Naive thymus-derived CD8-positive, alpha-beta T cell (primary cell): ENCODE results near the gene QSOX2. TPM values are rescaled to one million over a fixed set of nuclear protein-coding genes. Genes with fewer than 3 reads are reported as not detected.

Experiments used
- ATAC-seq, 2 donors: fragments of 150-1000 bp; cut with Tn5 transposase in 1 of 2; sonication (Bioruptor Pico), chemical (Tn5 transposase) in 1 of 2; 1 replicate in 1 of 2; 2 replicates in 1 of 2; pipeline ENCODE4 v1.10.0; 2021; ENCODE audit warnings: mild to moderate bottlenecking in 2 of 2, moderate library complexity in 2 of 2
- POLR2A ChIA-PET: fragments of 350-600 bp; sonication (Branson Sonifier 250); formaldehyde crosslinking; loops from one replicate; lab custom pipeline; 2021; ENCODE audit warnings: antibody characterized with exemption; lab: Charles Lee
- DNase-seq, 10 donors: peaks; one replicate each; pipeline versions ENCODE4 v3.0.0 to v3.0.0-alpha.2; 2020 to 2022
- H3K27ac Mint-ChIP-seq, 10 donors: one replicate each; pipeline ENCODE4 v1.8.0; 2020 to 2022; ENCODE audit warnings: mild to moderate bottlenecking in 10 of 10, mixed read lengths in 10 of 10, moderate library complexity in 4 of 10, inconsistent platforms in 1 of 10
- H3K27me3 Mint-ChIP-seq, 5 donors: one replicate each; pipeline ENCODE4 v1.8.0; 2021 to 2022; ENCODE audit warnings: mixed read lengths in 5 of 5
- H3K36me3 Mint-ChIP-seq, 3 donors: one replicate each; pipeline ENCODE4 v1.8.0; 2020 to 2022; ENCODE audit warnings: mixed read lengths in 3 of 3, mild to moderate bottlenecking in 2 of 3, inconsistent platforms in 1 of 3
- H3K4me1 Mint-ChIP-seq, 4 donors: one replicate each; pipeline ENCODE4 v1.8.0; 2021 to 2022; ENCODE audit warnings: mixed read lengths in 4 of 4
- H3K4me3 Mint-ChIP-seq, 10 donors: one replicate each; pipeline ENCODE4 v1.8.0; 2020 to 2022; ENCODE audit warnings: mild to moderate bottlenecking in 10 of 10, mixed read lengths in 10 of 10, moderate library complexity in 6 of 10, inconsistent platforms in 1 of 10
- H3K9me3 Mint-ChIP-seq, 9 donors: one replicate each; pipeline ENCODE4 v1.8.0; 2020 to 2022; ENCODE audit warnings: mixed read lengths in 9 of 9, mild to moderate bottlenecking in 3 of 9, inconsistent platforms in 1 of 9, moderate library complexity in 1 of 9
- polyA plus RNA-seq, 3 donors: library from polyadenylated mRNA; unstranded; fragments of 300-500 nt; fragmentation: Illumina TruSeq; gene quantifications; one replicate each; pipeline ENCODE4 v1.2.3, GENCODE V29; 2021
- total RNA-seq, 8 experiments: library from RNA in 2 of 8; stranded (reverse) in 2 of 8; gene quantifications; one replicate each; pipeline ENCODE4 v1.2.3 and lab custom pipeline; 2021 to 2026

Gene QSOX2
- total and polyA plus RNA-seq, 5 experiments from 2014 or later, result 0.50 to 15.9 (median 0.86) TPM

DNA sequence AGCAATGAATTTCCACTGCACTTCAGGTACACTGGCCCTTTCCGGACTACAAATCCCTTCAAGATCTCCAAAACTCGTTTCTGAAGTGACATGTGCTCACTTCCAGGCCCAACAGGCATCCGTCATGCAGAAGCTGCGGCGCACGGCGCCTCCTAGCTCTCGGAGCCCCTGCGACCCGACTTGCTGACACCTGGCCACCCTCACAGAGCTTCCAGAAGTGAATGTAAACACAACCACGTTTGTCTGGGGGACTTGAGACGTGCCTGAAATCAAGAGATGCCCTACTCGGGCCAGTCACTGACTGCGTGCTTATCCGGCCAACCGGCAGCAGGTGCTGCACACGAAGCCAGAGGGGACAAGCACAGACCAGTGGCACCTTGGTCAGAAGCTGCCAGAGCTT lies 35.8 kb downstream of the QSOX2 start:
- Mint-ChIP-seq H3K4me1 (peaks cover 0 to 2% (median under 1%) of the 10 kb centered on the region in 4 donors), H3K36me3 (peaks cover 2 to 66% (median 29%) of the 10 kb centered on the region in 3 donors), H3K9me3 (no peaks in the 10 kb centered on the region), H3K27me3 (peaks cover 0 to 7% (median 3%) of the 10 kb centered on the region in 5 donors), H3K27ac (no peak overlapping the region), H3K4me3 (no peak overlapping the region)
- POLR2A ChIA-PET, result no interaction called here
- ATAC-seq (no peak), DNase-seq (no peak)

DNA sequence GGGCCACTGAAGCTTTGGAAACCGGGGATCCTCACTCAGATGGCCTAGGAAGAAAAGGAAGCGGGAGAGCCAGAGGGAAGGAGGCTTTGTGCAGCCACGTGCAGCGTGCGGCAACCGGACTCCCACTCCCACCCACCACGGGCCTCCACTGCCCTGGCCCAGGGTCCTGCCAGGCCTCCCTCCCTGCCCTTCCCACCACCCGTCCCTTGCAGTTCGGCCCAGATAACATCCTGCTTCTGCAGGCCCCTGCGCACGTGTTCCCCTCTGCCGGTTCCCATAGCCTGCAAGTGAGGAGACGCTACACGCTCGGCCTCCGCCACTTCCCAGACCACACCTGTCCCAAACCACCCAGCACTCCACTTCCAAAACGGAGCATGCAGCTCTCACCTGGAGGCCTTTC lies 36.4 kb downstream of the QSOX2 start:
- peaks cover 0 to 62% (median 24%) of the 10 kb centered on the region in 3 donors for H3K36me3 Mint-ChIP-seq
- no peak for ATAC-seq

DNA sequence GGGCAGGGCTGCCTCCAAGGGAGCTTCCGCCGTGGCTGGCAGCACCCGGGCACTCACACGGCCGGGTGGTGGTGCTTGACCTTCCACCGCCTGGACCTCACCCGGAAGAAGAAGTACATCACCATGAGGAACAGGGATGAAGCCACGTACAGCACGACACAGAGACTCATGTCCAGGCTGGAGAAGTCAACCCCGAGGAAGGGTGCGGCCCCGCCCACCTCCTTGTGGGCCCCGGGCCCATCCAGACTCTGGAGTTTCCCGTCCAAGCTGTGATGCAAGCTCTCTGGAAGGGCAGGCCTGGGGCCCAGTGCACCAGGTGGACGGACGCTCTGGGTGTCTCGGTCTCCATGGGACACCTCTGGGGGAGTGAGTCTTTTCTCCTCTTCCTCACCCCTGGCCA lies 36.9 kb downstream of the QSOX2 start:
- Mint-ChIP-seq H3K27me3 (peaks cover 0 to 17% (median 6%) of the 10 kb centered on the region in 5 donors), H3K36me3 (peaks cover 0 to 58% (median 18%) of the 10 kb centered on the region in 3 donors), H3K27ac (no peak overlapping the region), H3K4me3 (no peak overlapping the region), H3K9me3 (no peaks in the 10 kb centered on the region), H3K4me1 (peaks cover 0 to 2% (median under 1%) of the 10 kb centered on the region in 4 donors)
- POLR2A ChIA-PET, result no interaction called here
- DNase-seq (no peak), ATAC-seq (no peak)

More for the DNA sequence above, 36.4 kb downstream of the QSOX2 start:
- Mint-ChIP-seq H3K27me3 (peaks cover 0 to 12% (median 3%) of the 10 kb centered on the region in 5 donors), H3K4me1 (peaks cover 0 to 2% (median under 1%) of the 10 kb centered on the region in 4 donors), H3K27ac (no peak overlapping the region), H3K4me3 (no peak overlapping the region), H3K9me3 (no peaks in the 10 kb centered on the region)
- no peak for DNase-seq
- POLR2A ChIA-PET, result no interaction called here

DNA sequence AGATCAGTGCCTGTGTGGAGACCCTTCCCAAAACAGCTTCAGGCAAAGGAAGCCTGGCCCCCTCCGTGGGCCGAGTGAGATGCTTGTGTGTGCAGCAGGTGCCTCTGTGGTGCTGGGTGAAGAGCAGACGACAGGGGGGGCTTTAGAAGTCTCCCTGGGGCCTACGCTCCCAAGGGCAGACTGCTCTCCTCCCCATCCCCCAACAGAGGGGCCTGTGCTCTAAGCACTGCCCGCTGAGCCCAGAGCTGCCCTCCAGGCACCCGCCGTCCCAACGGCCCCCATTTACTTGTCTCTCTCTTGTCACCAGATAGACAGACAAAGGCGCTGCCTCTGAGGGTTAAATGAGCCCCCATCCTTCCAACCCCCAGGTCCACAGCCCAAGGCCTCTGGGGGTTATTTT lies 38.0 kb downstream of the QSOX2 start:
- ATAC-seq (no peak), DNase-seq (no peak)
- Mint-ChIP-seq H3K9me3 (no peaks in the 10 kb centered on the region), H3K4me1 (peaks cover 0 to 2% (median under 1%) of the 10 kb centered on the region in 4 donors), H3K27me3 (peaks cover 3 to 24% (median 7%) of the 10 kb centered on the region in 5 donors), H3K4me3 (no peak overlapping the region), H3K27ac (no peak overlapping the region), H3K36me3 (peaks cover 0 to 48% (median 17%) of the 10 kb centered on the region in 3 donors)
- POLR2A ChIA-PET, result no interaction called here

DNA sequence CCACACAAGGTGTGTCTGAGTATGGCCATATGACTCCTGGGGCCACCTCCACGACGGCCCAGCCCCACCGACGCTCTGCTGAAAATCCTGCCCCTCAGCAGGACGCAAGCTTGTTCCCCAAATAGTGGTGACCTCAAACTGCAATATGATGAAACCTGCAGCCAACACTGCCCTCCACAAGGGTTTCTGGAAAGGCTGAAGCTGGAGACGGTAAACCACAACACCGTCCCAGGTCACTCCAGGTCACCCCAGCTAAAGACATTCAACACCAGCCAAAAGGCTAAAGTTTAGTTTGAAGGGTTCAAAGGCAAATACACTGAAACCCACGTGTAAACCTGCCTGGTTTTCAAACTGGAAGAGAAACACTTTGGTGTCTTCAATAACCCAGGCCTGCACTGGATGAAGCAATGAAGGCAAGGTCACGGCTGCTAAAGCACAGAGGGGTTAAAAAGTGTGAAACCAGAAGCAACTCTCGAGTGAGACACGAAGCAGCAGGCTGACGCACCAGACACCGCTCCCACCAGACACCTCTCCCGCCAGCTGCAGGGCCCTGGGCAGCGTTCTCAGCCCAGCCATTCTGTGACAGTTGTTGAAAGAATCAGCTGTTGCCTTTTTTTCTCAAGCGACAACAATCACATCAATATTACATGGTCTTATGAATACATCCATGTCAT lies 38.9 kb downstream of the QSOX2 start:
- ATAC-seq (no peak), DNase-seq (no peak)
- H3K4me3 Mint-ChIP-seq, result peak overlapping the region in 1 of 10 donors; percentile 46
- H3K36me3 Mint-ChIP-seq, result peaks cover 0 to 39% (median 17%) of the 10 kb centered on the region in 3 donors
- POLR2A ChIA-PET, result no interaction called here
- peaks cover 3 to 30% (median 7%) of the 10 kb centered on the region in 5 donors for H3K27me3 Mint-ChIP-seq
- peaks cover 0 to 2% (median under 1%) of the 10 kb centered on the region in 4 donors for H3K4me1 Mint-ChIP-seq
- no peak overlapping the region for H3K27ac Mint-ChIP-seq
- no peaks in the 10 kb centered on the region for H3K9me3 Mint-ChIP-seq

DNA sequence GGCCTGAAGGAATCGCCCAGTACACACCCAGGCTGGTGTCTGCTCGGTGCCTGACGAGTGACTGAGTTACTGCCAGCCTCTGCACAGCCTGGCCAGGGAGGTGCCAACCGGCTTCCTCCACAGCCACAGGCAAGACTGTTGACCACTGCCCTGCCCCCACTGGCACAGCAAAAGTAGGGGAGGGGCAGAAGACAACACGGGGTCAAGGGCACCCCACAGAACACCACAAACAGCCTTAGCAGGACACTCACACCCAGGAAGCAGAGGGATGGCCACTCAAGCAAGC lies 40.0 kb downstream of the QSOX2 start:
- H3K36me3 Mint-ChIP-seq, result peaks cover 0 to 32% (median 17%) of the 10 kb centered on the region in 3 donors
- ATAC-seq, result no peak

DNA sequence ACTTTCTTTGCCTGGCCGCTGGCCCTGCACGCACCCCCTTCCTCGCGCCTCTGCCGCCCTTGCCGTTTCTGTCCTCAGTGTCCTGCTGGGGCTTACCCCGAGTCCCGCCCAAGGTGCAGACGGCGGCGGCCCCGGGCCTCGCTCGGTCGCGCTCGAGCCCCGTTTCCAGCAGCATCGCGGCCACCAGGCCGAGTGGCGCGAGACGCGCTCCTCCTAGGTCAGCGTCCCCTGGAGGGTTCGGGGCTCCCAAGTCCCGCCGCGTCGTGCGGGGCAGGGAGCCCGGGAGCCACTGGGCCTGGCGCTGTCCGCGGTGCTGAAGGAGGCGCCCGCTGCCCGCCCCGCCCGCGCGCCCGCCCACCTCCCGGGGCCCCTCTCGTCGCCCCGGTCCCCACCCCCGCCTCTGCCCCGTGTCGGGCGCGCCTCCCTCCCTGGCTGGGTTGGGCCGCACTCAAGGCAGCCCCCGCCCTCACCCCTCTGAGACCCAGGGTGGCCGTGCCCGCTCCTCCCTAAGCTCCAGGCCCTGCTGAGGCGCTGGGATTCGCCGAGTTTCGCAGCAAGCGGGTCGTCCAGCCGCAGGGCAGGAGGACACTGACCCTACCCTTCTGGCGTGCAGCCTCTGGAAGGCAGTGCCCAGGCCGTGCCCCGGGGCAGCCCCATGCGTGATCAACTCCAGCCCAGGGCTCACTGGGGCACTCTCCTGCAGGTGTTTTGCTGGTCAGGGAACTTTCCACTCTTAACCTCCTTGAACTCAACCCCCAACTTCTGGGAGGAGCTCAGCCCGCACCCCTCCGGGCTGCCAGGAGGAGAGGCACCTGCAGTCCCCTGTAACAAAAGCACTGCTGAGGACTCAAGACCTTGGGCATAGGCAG lies 40.5 kb downstream of the QSOX2 start, which contains the start of gene LHX3:
Gene LHX3, minus strand, starts transcription at position 291 of the 869 bp plus-strand sequence. Its CDS starts 116 bp downstream, at position 175.
- no peak within 1 kb of the TSS for H3K4me3 Mint-ChIP-seq
- ATAC-seq (peak; percentile 47 to 75), DNase-seq (peak in 7 of 10 donors; percentile 16 to 59 (median 29))
- peaks cover 0 to 30% (median 14%) of the 10 kb centered on the region in 3 donors for H3K36me3 Mint-ChIP-seq
- H3K27me3 Mint-ChIP-seq, result peaks cover 3 to 42% (median 13%) of the 10 kb centered on the region in 5 donors
- POLR2A ChIA-PET, result no interaction called here
- no peaks in the 10 kb centered on the region for H3K9me3 Mint-ChIP-seq
- peaks cover 0 to 2% (median under 1%) of the 10 kb centered on the region in 4 donors for H3K4me1 Mint-ChIP-seq
- peak within 1 kb of the TSS in 1 of 10 donors; percentile 44 for H3K27ac Mint-ChIP-seq

More for the DNA sequence above, 40.0 kb downstream of the QSOX2 start:
- no peak overlapping the region for H3K4me3 Mint-ChIP-seq
- POLR2A ChIA-PET, result no interaction called here
- DNase-seq, result no peak
- no peak overlapping the region for H3K27ac Mint-ChIP-seq
- H3K4me1 Mint-ChIP-seq, result peaks cover 0 to 2% (median under 1%) of the 10 kb centered on the region in 4 donors
- H3K9me3 Mint-ChIP-seq, result no peaks in the 10 kb centered on the region
- peaks cover 3 to 37% (median 13%) of the 10 kb centered on the region in 5 donors for H3K27me3 Mint-ChIP-seq

DNA sequence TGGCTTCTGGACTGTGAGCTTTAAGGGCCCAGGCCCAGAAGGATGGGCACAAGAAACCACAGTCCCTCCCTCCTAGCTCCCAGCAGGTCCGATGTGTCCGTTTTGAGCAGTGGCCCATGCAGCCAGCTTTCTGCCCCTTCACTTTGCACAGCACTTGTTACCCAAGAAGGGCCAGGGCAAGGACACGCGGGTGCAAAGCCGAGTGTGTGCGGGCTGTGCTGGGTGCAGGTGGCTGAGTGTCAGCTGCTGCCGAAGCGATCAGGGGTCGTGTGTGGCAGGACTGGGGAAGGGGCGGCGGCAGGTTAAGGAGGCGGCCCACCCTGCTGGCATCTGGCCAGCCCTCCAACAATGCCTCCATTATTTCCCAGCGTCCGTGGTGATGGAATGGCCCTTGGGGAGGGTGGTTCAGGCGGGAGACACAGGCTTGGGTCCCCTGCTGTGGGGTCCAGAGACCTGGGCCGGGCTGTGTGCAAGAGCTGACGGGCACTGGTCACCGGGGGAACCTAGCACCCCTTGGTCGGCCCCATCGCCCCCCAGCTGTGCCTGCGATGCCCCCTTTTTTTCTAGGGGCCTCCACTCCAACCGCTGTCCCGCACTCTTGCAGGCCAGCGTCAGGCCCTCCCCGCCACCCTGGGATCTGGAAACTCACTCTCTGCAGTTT lies 41.3 kb downstream of the QSOX2 start:
- POLR2A ChIA-PET, result no interaction called here
- Mint-ChIP-seq H3K27me3 (peaks cover 3 to 47% (median 13%) of the 10 kb centered on the region in 5 donors), H3K4me3 (no peak overlapping the region), H3K27ac (peak overlapping the region in 1 of 10 donors; percentile 44), H3K36me3 (peaks cover 0 to 23% (median 13%) of the 10 kb centered on the region in 3 donors), H3K4me1 (peaks cover 0 to 2% (median under 1%) of the 10 kb centered on the region in 4 donors), H3K9me3 (no peaks in the 10 kb centered on the region)
- DNase-seq (no peak), ATAC-seq (no peak)

DNA sequence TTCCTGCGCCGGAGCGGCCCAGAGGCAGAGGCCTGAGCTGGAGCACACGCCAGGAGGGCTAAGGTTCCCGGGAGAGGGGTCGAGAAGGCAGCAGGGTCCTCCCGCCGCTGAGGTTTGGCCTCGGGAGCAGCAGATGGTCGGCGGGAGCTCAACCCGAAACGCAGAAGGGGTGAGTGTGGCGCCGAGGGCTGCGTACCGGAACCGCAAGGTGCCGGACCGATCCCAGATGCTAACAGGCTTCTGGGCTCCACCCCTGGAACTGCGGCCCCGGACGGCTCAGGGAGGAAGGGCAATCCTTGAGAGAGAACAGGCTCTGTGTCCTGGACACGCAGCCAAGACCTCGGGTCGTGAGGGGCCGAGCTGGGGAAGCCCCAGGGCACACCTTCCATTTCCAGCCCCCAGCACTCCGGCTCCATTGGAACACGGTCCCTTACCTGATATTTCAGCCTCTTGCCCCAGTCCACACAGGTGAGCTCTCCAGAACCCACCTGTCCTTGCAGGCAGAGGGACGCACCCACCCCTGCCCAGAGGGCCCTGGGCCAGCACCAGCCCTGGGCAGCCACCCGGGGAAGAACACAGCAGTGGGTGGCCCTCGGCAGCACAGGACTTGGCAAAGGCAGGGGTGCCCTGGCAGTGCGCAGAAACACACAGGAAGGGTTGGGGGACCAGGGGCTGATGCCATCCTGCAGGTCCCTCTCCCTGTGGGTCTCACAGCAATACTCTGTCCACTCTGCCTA lies 42.0 kb downstream of the QSOX2 start:
- Mint-ChIP-seq H3K4me3 (no peak overlapping the region), H3K36me3 (peaks cover 0 to 17% (median 8%) of the 10 kb centered on the region in 3 donors), H3K27ac (no peak overlapping the region), H3K27me3 (peaks cover 3 to 48% (median 13%) of the 10 kb centered on the region in 5 donors), H3K9me3 (no peaks in the 10 kb centered on the region), H3K4me1 (peaks cover 0 to 2% (median under 1%) of the 10 kb centered on the region in 4 donors)
- DNase-seq (no peak), ATAC-seq (no peak)
- POLR2A ChIA-PET, result no interaction called here

DNA sequence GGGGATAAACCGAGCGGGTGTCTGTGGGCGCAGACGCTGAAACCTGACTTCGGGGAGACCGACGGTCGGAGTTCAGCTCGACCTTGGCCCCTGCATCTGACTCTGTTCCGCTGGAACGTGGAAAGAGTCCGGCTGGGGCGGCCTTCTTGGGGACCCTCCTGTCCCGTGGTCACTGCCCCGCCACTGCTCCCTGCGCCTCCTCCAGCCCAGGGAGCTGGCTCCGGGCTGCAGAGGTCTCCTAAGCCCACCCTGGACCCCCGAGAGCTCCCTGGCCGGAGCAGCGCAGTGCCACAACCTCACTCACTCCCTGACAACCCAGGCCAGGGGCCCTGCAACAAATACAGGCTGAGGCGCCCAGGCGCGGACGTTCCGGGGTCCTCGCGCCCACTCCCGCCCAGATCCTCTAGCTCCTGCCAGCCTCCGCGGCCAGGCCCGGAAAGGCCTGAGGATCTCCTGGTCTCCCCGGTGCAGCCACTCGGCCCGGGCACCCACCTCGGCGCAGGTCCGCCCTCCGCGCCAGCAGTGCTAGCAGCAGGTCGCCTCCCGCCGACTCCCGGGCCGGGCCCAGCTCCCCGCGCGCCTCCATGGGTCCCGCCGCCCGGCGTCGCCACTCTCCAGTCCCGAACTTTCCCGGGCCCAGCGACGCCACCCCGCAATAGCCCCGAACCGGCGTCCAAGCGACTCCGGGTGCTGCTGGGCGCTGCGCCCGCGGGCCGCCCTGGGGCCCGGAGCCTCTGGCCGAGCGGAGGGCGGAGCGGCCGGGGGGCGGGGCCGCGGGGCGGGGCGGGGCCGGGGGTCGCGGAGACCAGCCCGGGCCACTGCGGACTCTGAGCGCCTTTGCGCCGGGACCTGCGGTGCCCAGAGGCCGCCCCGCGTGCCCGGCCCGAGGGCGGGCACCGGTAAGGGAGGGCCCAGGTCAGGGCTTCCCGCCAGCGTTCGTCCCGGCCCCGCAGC lies 42.9 kb downstream of the QSOX2 start:
- Mint-ChIP-seq H3K27ac (no peak overlapping the region), H3K4me3 (no peak overlapping the region), H3K36me3 (peaks cover 0 to 13% (median 4%) of the 10 kb centered on the region in 3 donors), H3K4me1 (peaks cover 0 to 4% (median 3%) of the 10 kb centered on the region in 4 donors), H3K27me3 (peaks cover 3 to 56% (median 16%) of the 10 kb centered on the region in 5 donors), H3K9me3 (no peaks in the 10 kb centered on the region)
- POLR2A ChIA-PET, result interaction anchor here (0.6 kb wide), 1 partner anchor 407 kb away, joined by 3 read pairs; no protein-coding TSS in a partner anchor
- DNase-seq, result no peak
- ATAC-seq, result no peak
